A673 (cell line): ENCODE measurements around the gene BEND6. TPM values are rescaled to one million over a fixed set of nuclear protein-coding genes. Genes with fewer than 3 reads are reported as not detected.

Experiments
- BruUV-seq: library from RNA; stranded (reverse); fragments of 400-500 nt; replicated peaks from 2 replicates; lab custom pipeline; 2021; lab: Mats Ljungman, UMichigan
- CTCF ChIA-PET: fragments of 300-600 bp; sonication (Branson Sonifier 250); formaldehyde crosslinking; loops from one replicate; lab custom pipeline; 2022; ENCODE audit warnings: antibody characterized with exemption; lab: Charles Lee
- POLR2A ChIA-PET: fragments of 300-600 bp; sonication (Branson Sonifier 250); formaldehyde crosslinking; loops from one replicate; lab custom pipeline; 2022; ENCODE audit warnings: antibody characterized with exemption; ENCODE audit not compliant: low non-redundant PET; lab: Charles Lee
- DNase-seq: peaks from one replicate; pipeline ENCODE4 v3.0.0-alpha.2; 2015; ENCODE audit warnings: low spot score
- H3K27ac ChIP-seq: fragments of 200-600 bp; sonication (generic); 2 replicates; pipeline ENCODE4 v1.5.1; 2016; ENCODE audit warnings: mixed run types, low read depth, mild to moderate bottlenecking, mixed read lengths, antibody characterized with exemption, low read length; ENCODE audit not compliant: poor library complexity, severe bottlenecking
- H3K27me3 ChIP-seq: fragments of 200-600 bp; sonication (generic); replicated peaks from 2 replicates; pipeline ENCODE4 v1.6.1; 2017; ENCODE audit warnings: mixed run types, low read depth, mild to moderate bottlenecking, mixed read lengths, antibody characterized with exemption, low read length; ENCODE audit not compliant: insufficient read depth, poor library complexity
- H3K36me3 ChIP-seq: fragments of 200-600 bp; sonication (generic); 2 replicates; pipeline ENCODE4 v1.6.1; 2016; ENCODE audit warnings: mixed run types, mild to moderate bottlenecking, mixed read lengths, antibody characterized with exemption, low read length; ENCODE audit not compliant: insufficient read depth, poor library complexity, severe bottlenecking
- H3K4me1 ChIP-seq: fragments of 200-600 bp; sonication (generic); 2 replicates; pipeline ENCODE4 v1.6.1; 2017; ENCODE audit warnings: mixed run types, mild to moderate bottlenecking, mixed read lengths, antibody characterized with exemption, low read length; ENCODE audit not compliant: insufficient read depth, poor library complexity, severe bottlenecking
- H3K4me3 ChIP-seq: fragments of 200-600 bp; sonication (generic); 2 replicates; pipeline ENCODE4 v1.5.1; 2016; ENCODE audit warnings: low read depth, mixed run types, mild to moderate bottlenecking, mixed read lengths, low read length; ENCODE audit not compliant: poor library complexity, severe bottlenecking
- H3K9me3 ChIP-seq: fragments of 200-600 bp; sonication (generic); 2 replicates; pipeline ENCODE4 v1.6.1; 2016; ENCODE audit warnings: mixed run types, low read depth, mild to moderate bottlenecking, mixed read lengths, antibody characterized with exemption, low read length; ENCODE audit not compliant: poor library complexity, severe bottlenecking
- EZH2 ChIP-seq: fragments of 200-600 bp; sonication (generic); IDR thresholded peaks from 2 replicates; pipeline ENCODE4 v1.6.1; 2017; ENCODE audit warnings: borderline replicate concordance, low read depth, mild to moderate bottlenecking, mixed read lengths, antibody characterized with exemption, low read length; ENCODE audit not compliant: poor library complexity, severe bottlenecking
- intact Hi-C: fragments of 100-400 bp; cut with micrococcal nuclease; formaldehyde crosslinking; loops from one replicate; pipeline ENCODE4 v1.10.0; 2022; ENCODE audit not compliant: unreplicated experiment
- total RNA-seq: library from RNA; stranded (reverse); gene quantifications from 2 replicates; pipeline ENCODE4 v1.2.3, GENCODE V29; 2021
- TF ChIP-seq, protein P1 (sequence below): fragments of 300-800, 200-600 bp; sonication (generic); conservative IDR thresholded peaks from 2 replicates; pipeline ENCODE4 v1.5.1; 2017; ENCODE audit warnings: low read depth, mild to moderate bottlenecking, antibody characterized with exemption, low read length, moderate library complexity, mixed read lengths

BEND6 gene
- total RNA-seq, 1 experiment from 2014 or later, result 5.3 TPM

DNA sequence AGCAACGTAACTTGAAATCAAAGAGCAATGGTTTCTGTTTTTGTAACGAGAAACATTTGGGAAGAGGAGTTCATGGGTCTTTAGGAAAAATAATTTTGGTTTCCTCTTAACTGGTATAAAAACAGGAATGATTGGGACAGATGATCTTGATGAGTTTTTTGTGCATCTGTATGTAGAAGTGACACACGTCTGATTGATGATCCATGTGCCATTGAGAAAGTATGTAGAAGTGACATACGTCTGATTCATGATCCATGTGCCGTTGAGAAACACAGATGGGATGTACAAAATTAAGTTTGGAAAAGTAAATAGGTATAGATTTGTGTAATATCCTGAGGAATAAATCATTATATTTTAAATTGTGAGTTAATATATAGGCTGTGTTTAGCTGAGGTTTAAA is 93.7 kb downstream of the BEND6 start:
- peaks cover 55% of the 10 kb centered on the region for H3K36me3 ChIP-seq
- peak overlapping the region; percentile 30 for H3K4me3 ChIP-seq
- intact Hi-C loops, result loop anchor here (5.0 kb wide), 1 partner anchor 269 kb away; the partner anchor contains the start of gene PRIM2
- no peaks in the 10 kb centered on the region for H3K27me3 ChIP-seq
- TF ChIP-seq, protein P1, sequence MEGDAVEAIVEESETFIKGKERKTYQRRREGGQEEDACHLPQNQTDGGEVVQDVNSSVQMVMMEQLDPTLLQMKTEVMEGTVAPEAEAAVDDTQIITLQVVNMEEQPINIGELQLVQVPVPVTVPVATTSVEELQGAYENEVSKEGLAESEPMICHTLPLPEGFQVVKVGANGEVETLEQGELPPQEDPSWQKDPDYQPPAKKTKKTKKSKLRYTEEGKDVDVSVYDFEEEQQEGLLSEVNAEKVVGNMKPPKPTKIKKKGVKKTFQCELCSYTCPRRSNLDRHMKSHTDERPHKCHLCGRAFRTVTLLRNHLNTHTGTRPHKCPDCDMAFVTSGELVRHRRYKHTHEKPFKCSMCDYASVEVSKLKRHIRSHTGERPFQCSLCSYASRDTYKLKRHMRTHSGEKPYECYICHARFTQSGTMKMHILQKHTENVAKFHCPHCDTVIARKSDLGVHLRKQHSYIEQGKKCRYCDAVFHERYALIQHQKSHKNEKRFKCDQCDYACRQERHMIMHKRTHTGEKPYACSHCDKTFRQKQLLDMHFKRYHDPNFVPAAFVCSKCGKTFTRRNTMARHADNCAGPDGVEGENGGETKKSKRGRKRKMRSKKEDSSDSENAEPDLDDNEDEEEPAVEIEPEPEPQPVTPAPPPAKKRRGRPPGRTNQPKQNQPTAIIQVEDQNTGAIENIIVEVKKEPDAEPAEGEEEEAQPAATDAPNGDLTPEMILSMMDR, result no peak
- no peak for DNase-seq
- ChIA-PET POLR2A (no interaction called here), CTCF (no interaction called here)
- no peaks in the 10 kb centered on the region for H3K9me3 ChIP-seq
- BruUV-seq, result no TSS peak
- H3K4me1 ChIP-seq, result peaks cover 11% of the 10 kb centered on the region
- H3K27ac ChIP-seq, result no peak overlapping the region

DNA sequence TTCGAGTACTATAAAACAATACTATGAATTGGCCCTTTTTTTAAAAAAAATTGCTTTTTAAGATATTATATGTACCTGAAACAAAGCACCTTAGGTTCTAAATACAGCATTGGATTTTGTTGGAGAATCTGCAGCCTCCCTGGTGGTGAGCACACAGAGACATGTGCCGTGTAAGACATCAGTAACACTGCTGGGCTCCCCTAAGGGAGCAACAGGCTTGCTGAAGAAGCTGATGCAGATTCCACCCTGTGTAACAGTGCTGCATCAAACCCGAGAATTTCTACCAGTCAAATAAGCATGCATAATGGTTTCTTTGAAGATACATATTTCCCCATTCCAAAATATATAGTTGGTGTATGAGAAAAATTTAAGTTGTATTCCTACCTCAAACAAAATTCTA is 108.9 kb downstream of the BEND6 start:
- H3K27me3 ChIP-seq, result no peaks in the 10 kb centered on the region
- no peaks in the 10 kb centered on the region for H3K9me3 ChIP-seq
- no TSS peak for BruUV-seq
- TF ChIP-seq EZH2, result no peak
- TF ChIP-seq, protein P1, result no peak
- DNase-seq, result no peak
- POLR2A ChIA-PET, result no interaction called here
- CTCF ChIA-PET, result no interaction called here
- intact Hi-C loops, result no loop called here
- peaks cover 3% of the 10 kb centered on the region for H3K36me3 ChIP-seq
- H3K4me3 ChIP-seq, result no peak overlapping the region
- H3K27ac ChIP-seq, result no peak overlapping the region
- H3K4me1 ChIP-seq, result no peaks in the 10 kb centered on the region

DNA sequence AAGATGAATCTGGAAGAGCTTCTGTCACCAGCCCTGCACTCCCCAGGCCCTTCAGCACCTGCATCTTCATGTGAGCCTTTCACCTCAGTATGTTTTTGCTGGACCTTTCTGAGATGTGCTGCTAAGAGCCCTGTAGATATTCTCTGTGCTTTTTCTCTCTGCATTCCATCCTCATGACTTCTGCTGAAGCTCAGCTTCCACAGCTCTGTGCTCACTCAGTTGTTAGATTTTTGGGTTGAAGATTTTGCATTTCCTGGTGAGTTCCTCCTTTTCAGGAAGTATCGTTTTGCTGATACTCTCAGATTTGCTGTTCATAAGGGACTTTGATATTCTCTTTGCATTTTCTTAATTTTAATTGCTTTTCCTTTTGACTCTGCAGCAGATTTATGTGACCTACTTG is 109.9 kb downstream of the BEND6 start:
- Histone ChIP-seq H3K27me3 (no peaks in the 10 kb centered on the region), H3K36me3 (peaks cover 3% of the 10 kb centered on the region), H3K4me3 (no peak overlapping the region), H3K4me1 (no peaks in the 10 kb centered on the region), H3K27ac (no peak overlapping the region), H3K9me3 (no peaks in the 10 kb centered on the region)
- no TSS peak for BruUV-seq
- TF ChIP-seq, protein P1, result no peak
- TF ChIP-seq EZH2, result no peak
- CTCF ChIA-PET, result no interaction called here
- POLR2A ChIA-PET, result no interaction called here
- intact Hi-C loops, result no loop called here
- no peak for DNase-seq
